Esophagus muscularis mucosa (tissue), 4 donors: ENCODE data around the gene WNT7A. TPM values are rescaled to one million over a fixed set of nuclear protein-coding genes. Genes with fewer than 3 reads are reported as not detected.

Experiments used
- DNase-seq: peaks from one replicate; pipeline ENCODE4 v3.0.0-alpha.2; 2017; ENCODE audit errors: extremely low spot score
- H3K27ac ChIP-seq, 4 donors: fragments of 200-600 bp; sonication (generic); replicated peaks in 1 of 4; 1 replicate in 3 of 4; 2 replicates in 1 of 4; pipeline ENCODE4 v1.5.1; 2016 to 2019; ENCODE audit warnings: mild to moderate bottlenecking in 1 of 4
- H3K27me3 ChIP-seq, 4 donors: fragments of 200-600 bp; sonication (generic); one replicate each; pipeline versions ENCODE4 v1.5.1 to v1.6.0; 2016 to 2019
- H3K36me3 ChIP-seq, 4 donors: fragments of 200-600 bp; sonication (generic); one replicate each; pipeline ENCODE4 v1.5.1; 2016 to 2019
- H3K4me1 ChIP-seq, 4 donors: fragments of 200-600 bp; sonication (generic); one replicate each; pipeline ENCODE4 v1.5.1; 2016 to 2019
- H3K4me3 ChIP-seq, 4 donors: fragments of 200-600 bp; sonication (generic); 1 replicate in 2 of 4; 2 replicates in 2 of 4; pipeline ENCODE4 v1.5.1; 2016 to 2019; ENCODE audit warnings: mild to moderate bottlenecking in 4 of 4, moderate library complexity in 1 of 4
- H3K9me3 ChIP-seq, 4 donors: fragments of 200-600 bp; sonication (generic); 1 replicate in 3 of 4; 2 replicates in 1 of 4; pipeline ENCODE4 v1.5.1; 2016 to 2019
- EP300 ChIP-seq: sonication (generic); formaldehyde crosslinking; IDR thresholded peaks from one replicate; pipeline ENCODE4 v1.6.1; 2017; ENCODE audit warnings: antibody characterized with exemption
- POLR2A ChIP-seq: fragments of 450-650 bp; IDR thresholded peaks from one replicate; pipeline ENCODE4 v1.6.1; 2017; ENCODE audit warnings: antibody characterized with exemption, moderate library complexity, mild to moderate bottlenecking, low read depth
- POLR2AphosphoS5 ChIP-seq, 2 donors: sonication (generic); formaldehyde crosslinking; IDR thresholded peaks; one replicate each; pipeline ENCODE4 v1.6.1; 2017; ENCODE audit warnings: antibody characterized with exemption in 2 of 2
- WGBS: methylation state at CpG from one replicate; pipeline ENCODE4 v1.1.5; 2018; 5-methylcytosine and 5-hydroxymethylcytosine counted together
- intact Hi-C: fragments of 100-400 bp; cut with DNase I; formaldehyde crosslinking; loops from one replicate; pipeline ENCODE4 v1.15.1; 2023
- total RNA-seq, 4 donors: library from RNA; depleted of rRNA; stranded (reverse); fragments of >200 nt; gene quantifications; one replicate each; pipeline versions ENCODE4 v1.1.0 to v1.2.1, GENCODE V29; 2016
- TF ChIP-seq, protein P1 (sequence below), 3 experiments: fragments of 200-600 bp in 2 of 3; fragments of 450-650 bp in 1 of 3; sonication (generic) in 2 of 3; IDR thresholded peaks; one replicate each; pipeline ENCODE4 v1.5.1; 2017 to 2019; ENCODE audit warnings: antibody characterized with exemption in 3 of 3, mild to moderate bottlenecking in 2 of 3, moderate library complexity in 1 of 3

Gene WNT7A
- total RNA-seq, 4 donors from 2014 or later = not detected

DNA sequence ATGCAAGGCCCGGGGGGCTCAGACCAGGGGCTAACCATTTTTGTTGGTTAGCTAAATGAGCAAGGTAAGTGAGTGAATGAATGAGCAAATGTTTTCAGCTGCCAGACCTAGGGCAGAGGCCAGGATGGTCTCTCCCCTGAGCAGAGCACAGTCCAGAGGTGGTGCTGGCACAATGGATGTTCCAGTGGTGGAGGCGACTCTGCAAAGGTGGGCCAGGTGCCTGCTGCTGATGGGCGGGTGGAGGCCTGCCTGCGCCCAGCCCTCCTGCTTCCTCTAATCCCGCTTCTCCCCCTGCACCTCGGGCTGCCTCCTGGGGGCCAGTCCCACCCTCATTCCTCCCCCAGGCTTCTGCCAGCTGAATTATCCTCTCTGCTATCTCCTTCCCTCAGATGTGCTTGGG is 112.8 kb downstream of the WNT7A start:
- no peak for TF ChIP-seq POLR2A
- TF ChIP-seq, protein P1, sequence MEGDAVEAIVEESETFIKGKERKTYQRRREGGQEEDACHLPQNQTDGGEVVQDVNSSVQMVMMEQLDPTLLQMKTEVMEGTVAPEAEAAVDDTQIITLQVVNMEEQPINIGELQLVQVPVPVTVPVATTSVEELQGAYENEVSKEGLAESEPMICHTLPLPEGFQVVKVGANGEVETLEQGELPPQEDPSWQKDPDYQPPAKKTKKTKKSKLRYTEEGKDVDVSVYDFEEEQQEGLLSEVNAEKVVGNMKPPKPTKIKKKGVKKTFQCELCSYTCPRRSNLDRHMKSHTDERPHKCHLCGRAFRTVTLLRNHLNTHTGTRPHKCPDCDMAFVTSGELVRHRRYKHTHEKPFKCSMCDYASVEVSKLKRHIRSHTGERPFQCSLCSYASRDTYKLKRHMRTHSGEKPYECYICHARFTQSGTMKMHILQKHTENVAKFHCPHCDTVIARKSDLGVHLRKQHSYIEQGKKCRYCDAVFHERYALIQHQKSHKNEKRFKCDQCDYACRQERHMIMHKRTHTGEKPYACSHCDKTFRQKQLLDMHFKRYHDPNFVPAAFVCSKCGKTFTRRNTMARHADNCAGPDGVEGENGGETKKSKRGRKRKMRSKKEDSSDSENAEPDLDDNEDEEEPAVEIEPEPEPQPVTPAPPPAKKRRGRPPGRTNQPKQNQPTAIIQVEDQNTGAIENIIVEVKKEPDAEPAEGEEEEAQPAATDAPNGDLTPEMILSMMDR (IDR thresholded peaks at IDR 0.05) = no peak
- TF ChIP-seq POLR2AphosphoS5 (IDR thresholded peaks at IDR 0.05) = no peak
- TF ChIP-seq EP300 = no peak
- Histone ChIP-seq H3K27me3 (peaks cover 0 to 17% (median 0%) of the 10 kb centered on the region in 4 donors), H3K4me1 (no peaks in the 10 kb centered on the region), H3K4me3 (no peak overlapping the region), H3K36me3 (no peaks in the 10 kb centered on the region), H3K27ac (no peak overlapping the region), H3K9me3 (peaks cover 0 to 8% (median 2%) of the 10 kb centered on the region in 4 donors)
- WGBS = 79% methylated on average over 6 of the region's 6 CpGs
- DNase-seq = no peak
- intact Hi-C loops = no loop called here

Other genes starting within 250 kb of the WNT7A start
- 10 to 100 TPM; 21.2 to 27.0 (median 24.3) TPM for gene CHCHD4, start 244.8 kb upstream of the WNT7A start, total RNA-seq
- gene TMEM43, start 245.0 kb upstream of the WNT7A start, total RNA-seq = 100 to 1,000 TPM; 131 to 208 (median 179) TPM